T-cell (primary cell): ENCODE data around the gene TBC1D4. TPM values are rescaled to one million over a fixed set of nuclear protein-coding genes. Genes with fewer than 3 reads are reported as not detected.

Experiments used
- ATAC-seq, 4 experiments: fragments of 200-7000 bp in 3 of 4; fragments of 150-1000 bp in 1 of 4; cut with Tn5 transposase; replicated peaks in 1 of 4; 1 replicate in 3 of 4; 2 replicates in 1 of 4; pipeline ENCODE4 v1.10.0; 2021; ENCODE audit warnings: moderate library complexity in 3 of 4, mild to moderate bottlenecking in 2 of 4, moderate number of reproducible peaks in 1 of 4
- CTCF ChIA-PET, 2 donors: fragments of 300-600 bp; sonication (Branson Sonifier 250); formaldehyde crosslinking; loops; one replicate each; lab custom pipeline; 2022; ENCODE audit warnings: antibody characterized with exemption in 2 of 2; lab: Charles Lee
- POLR2A ChIA-PET, 2 donors: fragments of 300-600 bp; sonication (Branson Sonifier 250); formaldehyde crosslinking; loops; one replicate each; lab custom pipeline; 2022; ENCODE audit warnings: antibody characterized with exemption in 2 of 2; lab: Charles Lee
- DNase-seq, 35 experiments: peaks; one replicate each; pipeline versions ENCODE4 v3.0.0 to v3.0.0-alpha.2; 2013 to 2023
- H3K27ac ChIP-seq: one replicate; pipeline ENCODE4 v1.5.1; 2013; ENCODE audit warnings: low read length
- H3K27me3 ChIP-seq, 2 experiments: replicated peaks in 1 of 2; 1 replicate in 1 of 2; 2 replicates in 1 of 2; pipeline versions ENCODE4 v1.6.1 to v1.7.0; 2013; ENCODE audit warnings: low read length in 1 of 2, mixed read lengths in 1 of 2; ENCODE audit not compliant: control insufficient read depth in 2 of 2, insufficient read depth in 2 of 2; ENCODE audit errors: extremely low read depth in 1 of 2
- H3K36me3 ChIP-seq, 2 donors: 1 replicate in 1 of 2; 2 replicates in 1 of 2; pipeline versions ENCODE4 v1.6.1 to v1.7.0; 2013; ENCODE audit warnings: low read length in 1 of 2; ENCODE audit not compliant: control insufficient read depth in 2 of 2, insufficient read depth in 1 of 2; ENCODE audit errors: extremely low read depth in 1 of 2
- H3K4me1 ChIP-seq, 2 experiments: 1 replicate in 1 of 2; 2 replicates in 1 of 2; pipeline versions ENCODE4 v1.6.1 to v1.7.0; 2013; ENCODE audit warnings: low read length in 2 of 2, mixed read lengths in 1 of 2; ENCODE audit not compliant: insufficient read depth in 2 of 2, control insufficient read depth in 1 of 2; ENCODE audit errors: extremely low read depth in 1 of 2
- H3K4me3 ChIP-seq, 2 donors: 1 replicate in 1 of 2; 2 replicates in 1 of 2; pipeline versions ENCODE4 v1.5.1 to v1.7.0; 2013; ENCODE audit warnings: mild to moderate bottlenecking in 2 of 2, low read length in 1 of 2, moderate library complexity in 1 of 2; ENCODE audit not compliant: control insufficient read depth in 1 of 2; ENCODE audit errors: extremely low read depth in 1 of 2
- H3K9me3 ChIP-seq: 2 replicates; pipeline ENCODE4 v1.7.0; 2013
- H3K27ac Mint-ChIP-seq, 2 donors: one replicate each; pipeline ENCODE4 v1.8.0; 2020 to 2021; ENCODE audit warnings: mild to moderate bottlenecking in 2 of 2, mixed read lengths in 2 of 2
- H3K27me3 Mint-ChIP-seq, 2 donors: one replicate each; pipeline ENCODE4 v1.8.0; 2021 to 2022; ENCODE audit warnings: mixed read lengths in 2 of 2
- H3K36me3 Mint-ChIP-seq: one replicate; pipeline ENCODE4 v1.8.0; 2021; ENCODE audit warnings: mixed read lengths
- H3K4me1 Mint-ChIP-seq, 3 donors: one replicate each; pipeline ENCODE4 v1.8.0; 2020 to 2022; ENCODE audit warnings: mixed read lengths in 3 of 3, mild to moderate bottlenecking in 1 of 3
- H3K4me3 Mint-ChIP-seq, 3 donors: one replicate each; pipeline ENCODE4 v1.8.0; 2020 to 2022; ENCODE audit warnings: mild to moderate bottlenecking in 3 of 3, mixed read lengths in 3 of 3, moderate library complexity in 3 of 3
- H3K9me3 Mint-ChIP-seq, 3 donors: one replicate each; pipeline ENCODE4 v1.8.0; 2020 to 2022; ENCODE audit warnings: mixed read lengths in 3 of 3
- WGBS: methylation state at CpG from one replicate; pipeline ENCODE4 v1.1.5; 2013; ENCODE audit warnings: missing lambda C conversion rate; ENCODE audit not compliant: insufficient coverage; 5-methylcytosine and 5-hydroxymethylcytosine counted together
- total RNA-seq, 35 experiments: library from RNA in 6 of 35; stranded (reverse) in 6 of 35; fragments of 120-200 nt in 1 of 35; gene quantifications; one replicate each; pipeline versions ENCODE4 v1.2.1 to v1.2.4 and lab custom pipeline; 2013 to 2026

Gene TBC1D4
- total RNA-seq, 5 donors from 2014 or later (not counting 1 experiment from before 2014, with no cell fraction given), result 45.7 to 67.9 (median 56.8) TPM

DNA sequence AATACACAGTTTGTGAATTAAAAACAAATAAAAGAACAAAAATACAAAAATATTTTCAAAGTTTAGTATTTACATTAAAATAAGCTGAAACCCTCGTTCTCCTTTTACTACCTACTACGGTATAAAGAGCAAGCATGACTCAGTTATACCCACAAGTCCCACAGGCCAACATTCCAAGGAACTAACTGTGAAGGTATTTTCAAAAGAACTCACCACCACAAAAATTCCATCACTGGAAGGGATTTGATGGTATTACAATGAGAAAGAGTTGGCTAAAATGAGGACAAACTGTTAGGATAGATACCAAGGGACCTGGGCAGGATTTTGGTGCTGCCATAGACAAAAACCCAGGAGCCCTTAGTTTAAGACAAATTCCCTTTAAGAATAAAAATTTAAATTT, 122.7 kb downstream of the TBC1D4 start:
- no peak for ATAC-seq
- WGBS, result no CpG with 5 or more reads among the region's 2 CpGs
- no peak overlapping the region for H3K4me3 ChIP-seq
- POLR2A ChIA-PET, result no interaction called here
- no peaks in the 10 kb centered on the region for H3K36me3 ChIP-seq
- H3K27ac Mint-ChIP-seq, result no peak overlapping the region
- H3K4me1 ChIP-seq, result peaks cover 0 to 4% of the 10 kb centered on the region in 2 experiments
- no peaks in the 10 kb centered on the region for H3K27me3 ChIP-seq
- H3K36me3 Mint-ChIP-seq, result no peaks in the 10 kb centered on the region
- no peaks in the 10 kb centered on the region for H3K9me3 Mint-ChIP-seq
- DNase-seq, result no peak
- H3K9me3 ChIP-seq, result no peaks in the 10 kb centered on the region
- CTCF ChIA-PET, result interaction anchor here in 1 of 2 donors (1.4 kb wide), 1 partner anchor 20 kb away, joined by 3 read pairs; no protein-coding TSS in a partner anchor
- no peak overlapping the region for H3K4me3 Mint-ChIP-seq
- peaks cover 4 to 10% (median 4%) of the 10 kb centered on the region in 3 donors for H3K4me1 Mint-ChIP-seq
- H3K27ac ChIP-seq, result no peak overlapping the region
- no peaks in the 10 kb centered on the region for H3K27me3 Mint-ChIP-seq

DNA sequence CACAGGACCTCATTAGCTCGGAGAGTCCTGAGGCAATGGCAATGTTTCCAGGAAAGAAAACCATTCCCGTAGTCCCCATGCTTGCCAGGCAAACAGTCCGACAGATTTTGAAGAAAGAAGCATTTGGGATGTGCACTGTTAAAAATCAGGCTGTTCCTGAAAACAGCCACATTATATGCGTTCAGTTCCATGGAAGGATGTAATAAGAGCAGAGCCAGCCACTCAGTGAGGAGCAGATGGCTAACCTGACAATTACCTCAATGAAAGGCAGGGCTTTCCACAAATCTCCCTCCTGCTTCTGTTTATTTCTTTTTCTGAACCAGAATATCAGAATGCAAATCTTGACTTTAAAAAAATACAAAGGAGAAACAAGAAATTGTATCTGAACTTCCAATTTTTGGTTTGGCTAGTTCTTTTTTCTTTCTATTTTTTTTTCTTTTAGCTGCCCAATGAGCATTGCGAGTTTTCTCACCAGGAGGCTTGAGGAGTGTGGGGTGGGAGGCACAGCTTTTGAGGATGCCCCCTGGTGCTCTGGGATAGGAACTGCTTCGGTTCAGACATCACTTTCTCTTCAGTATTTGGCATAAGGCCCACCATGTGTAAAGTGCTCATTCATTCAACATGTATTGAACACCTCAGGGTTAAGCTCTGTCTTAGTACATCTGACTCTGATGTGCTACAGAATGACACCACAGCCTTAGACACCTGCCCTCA, 124.2 kb downstream of the TBC1D4 start:
- Mint-ChIP-seq H3K4me3 (no peak overlapping the region), H3K27ac (no peak overlapping the region), H3K9me3 (no peaks in the 10 kb centered on the region), H3K36me3 (no peaks in the 10 kb centered on the region), H3K27me3 (peaks cover 0 to 3% of the 10 kb centered on the region in 2 donors), H3K4me1 (peaks cover 4 to 15% (median 4%) of the 10 kb centered on the region in 3 donors)
- Histone ChIP-seq H3K27me3 (peaks cover 0 to 3% of the 10 kb centered on the region in 2 experiments), H3K27ac (no peak overlapping the region), H3K4me3 (no peak overlapping the region), H3K9me3 (no peaks in the 10 kb centered on the region), H3K4me1 (peaks cover 0 to 4% of the 10 kb centered on the region in 2 experiments), H3K36me3 (no peaks in the 10 kb centered on the region)
- peak; percentile 78 to 100 (median 94) for ATAC-seq
- POLR2A ChIA-PET, result interaction anchor here (0.6 to 1.3 kb wide), 4 partner anchors 13 to 1669 kb away, joined by 3 to 7 read pairs (median 4); no protein-coding TSS in a partner anchor
- DNase-seq, result peak in 34 of 35 experiments; percentile 19 to 74 (median 42)
- CTCF ChIA-PET, result interaction anchor here (0.6 to 2.0 kb wide), 10 partner anchors 13 to 409 kb away, joined by 3 to 14 read pairs (median 3); no protein-coding TSS in a partner anchor
- WGBS, result 100% methylated on average over 2 of the region's 6 CpGs

DNA sequence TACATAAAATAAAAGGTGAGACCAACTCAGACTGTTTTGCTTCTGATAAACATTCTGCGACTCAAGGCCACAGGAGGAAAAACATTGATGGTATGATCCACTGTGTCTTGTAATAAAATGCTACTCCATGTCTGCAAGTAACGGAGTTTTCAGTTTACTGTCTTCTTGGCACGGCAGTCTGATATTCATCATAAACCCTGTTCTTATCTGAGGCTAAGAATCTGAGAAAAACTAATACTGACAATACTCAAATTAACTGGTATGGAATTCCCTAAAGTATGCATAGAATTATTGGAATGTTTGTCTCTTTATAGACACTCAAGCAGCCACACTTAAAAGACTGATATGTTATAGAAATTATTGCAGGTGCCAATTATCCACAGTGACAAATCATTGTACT, 125.5 kb downstream of the TBC1D4 start:
- ATAC-seq, result no peak
- no peak overlapping the region for H3K27ac ChIP-seq
- H3K4me3 Mint-ChIP-seq, result no peak overlapping the region
- no peak overlapping the region for H3K27ac Mint-ChIP-seq
- peaks cover 4 to 15% (median 4%) of the 10 kb centered on the region in 3 donors for H3K4me1 Mint-ChIP-seq
- WGBS, result 83% methylated on average over 1 of the region's 3 CpGs
- CTCF ChIA-PET, result interaction anchor here in 1 of 2 donors (0.9 to 2.0 kb wide), 2 partner anchors 14 to 29 kb away, joined by 3 to 14 read pairs; no protein-coding TSS in a partner anchor
- H3K4me3 ChIP-seq, result no peak overlapping the region
- no peaks in the 10 kb centered on the region for H3K9me3 ChIP-seq
- no peaks in the 10 kb centered on the region for H3K9me3 Mint-ChIP-seq
- POLR2A ChIA-PET, result no interaction called here
- H3K4me1 ChIP-seq, result peaks cover 0 to 4% of the 10 kb centered on the region in 2 experiments
- no peak for DNase-seq
- H3K27me3 Mint-ChIP-seq, result peaks cover 0 to 3% of the 10 kb centered on the region in 2 donors
- H3K36me3 ChIP-seq, result no peaks in the 10 kb centered on the region
- H3K27me3 ChIP-seq, result peaks cover 0 to 3% of the 10 kb centered on the region in 2 experiments
- H3K36me3 Mint-ChIP-seq, result no peaks in the 10 kb centered on the region

DNA sequence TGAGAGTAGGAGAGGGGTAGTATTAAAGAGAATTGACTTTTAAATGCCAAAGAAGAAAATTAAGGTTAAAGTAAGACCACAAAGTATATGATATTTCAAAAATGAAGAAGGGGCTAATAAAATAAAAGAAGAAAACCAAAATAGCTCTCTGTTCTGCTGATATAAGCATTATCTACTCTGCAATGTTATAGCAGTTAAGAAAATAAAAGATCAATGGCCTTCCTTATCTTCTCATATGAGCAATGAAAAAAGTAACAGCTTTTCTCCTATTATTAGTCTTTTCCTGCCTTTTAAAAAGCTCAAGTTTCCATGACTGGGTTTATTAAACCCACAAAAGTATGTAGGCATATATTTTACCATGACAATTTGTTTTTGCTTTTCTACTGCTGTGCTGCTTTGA, 126.4 kb downstream of the TBC1D4 start:
- no peak overlapping the region for H3K27ac ChIP-seq
- ATAC-seq, result no peak
- Mint-ChIP-seq H3K36me3 (no peaks in the 10 kb centered on the region), H3K27ac (no peak overlapping the region), H3K27me3 (peaks cover 0 to 3% of the 10 kb centered on the region in 2 donors), H3K4me3 (no peak overlapping the region), H3K9me3 (no peaks in the 10 kb centered on the region), H3K4me1 (peaks cover 4 to 15% (median 4%) of the 10 kb centered on the region in 3 donors)
- H3K4me3 ChIP-seq, result no peak overlapping the region
- peaks cover 0 to 4% of the 10 kb centered on the region in 2 experiments for H3K4me1 ChIP-seq
- peaks cover 0 to 3% of the 10 kb centered on the region in 2 experiments for H3K27me3 ChIP-seq
- DNase-seq, result no peak
- POLR2A ChIA-PET, result interaction anchor here in 1 of 2 donors (0.7 kb wide), 1 partner anchor 44 kb away, joined by 3 read pairs; no protein-coding TSS in a partner anchor
- CTCF ChIA-PET, result interaction anchor here in 1 of 2 donors (0.6 kb wide), 1 partner anchor 1831 kb away, joined by 4 read pairs; no protein-coding TSS in a partner anchor
- no peaks in the 10 kb centered on the region for H3K36me3 ChIP-seq
- H3K9me3 ChIP-seq, result no peaks in the 10 kb centered on the region

DNA sequence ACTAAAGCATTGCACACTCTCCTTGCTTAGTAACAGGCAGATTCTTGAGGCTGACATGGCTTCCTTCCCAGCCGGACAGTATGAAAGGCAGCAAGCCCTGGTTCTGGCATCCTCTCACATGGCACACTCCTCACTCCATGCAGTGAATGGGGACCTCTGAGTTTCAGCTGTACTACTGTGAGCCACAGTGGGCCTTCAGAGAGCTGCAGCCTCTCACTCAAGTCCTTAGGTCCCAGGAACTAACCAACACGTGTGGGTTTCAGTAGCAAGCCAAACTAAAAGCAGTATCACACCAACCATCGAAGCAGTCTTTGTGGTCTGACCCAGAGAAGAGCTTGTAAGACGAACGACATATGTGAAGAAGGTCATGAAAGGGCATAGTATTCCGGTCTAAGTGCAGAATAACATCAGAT, 128.2 kb downstream of the TBC1D4 start:
- ChIA-PET POLR2A (no interaction called here), CTCF (no interaction called here)
- ATAC-seq (no peak), DNase-seq (no peak)
- no peaks in the 10 kb centered on the region for H3K36me3 Mint-ChIP-seq
- no peaks in the 10 kb centered on the region for H3K9me3 ChIP-seq
- H3K4me3 Mint-ChIP-seq, result no peak overlapping the region
- no peaks in the 10 kb centered on the region for H3K36me3 ChIP-seq
- H3K9me3 Mint-ChIP-seq, result no peaks in the 10 kb centered on the region
- WGBS, result 68% methylated on average over 3 of the region's 6 CpGs
- H3K27me3 ChIP-seq, result peaks cover 0 to 3% of the 10 kb centered on the region in 2 experiments
- H3K4me1 ChIP-seq, result peaks cover 0 to 4% of the 10 kb centered on the region in 2 experiments
- peaks cover 4 to 15% (median 4%) of the 10 kb centered on the region in 3 donors for H3K4me1 Mint-ChIP-seq
- no peak overlapping the region for H3K4me3 ChIP-seq
- H3K27ac ChIP-seq, result no peak overlapping the region
- no peak overlapping the region for H3K27ac Mint-ChIP-seq
- peaks cover 0 to 3% of the 10 kb centered on the region in 2 donors for H3K27me3 Mint-ChIP-seq

DNA sequence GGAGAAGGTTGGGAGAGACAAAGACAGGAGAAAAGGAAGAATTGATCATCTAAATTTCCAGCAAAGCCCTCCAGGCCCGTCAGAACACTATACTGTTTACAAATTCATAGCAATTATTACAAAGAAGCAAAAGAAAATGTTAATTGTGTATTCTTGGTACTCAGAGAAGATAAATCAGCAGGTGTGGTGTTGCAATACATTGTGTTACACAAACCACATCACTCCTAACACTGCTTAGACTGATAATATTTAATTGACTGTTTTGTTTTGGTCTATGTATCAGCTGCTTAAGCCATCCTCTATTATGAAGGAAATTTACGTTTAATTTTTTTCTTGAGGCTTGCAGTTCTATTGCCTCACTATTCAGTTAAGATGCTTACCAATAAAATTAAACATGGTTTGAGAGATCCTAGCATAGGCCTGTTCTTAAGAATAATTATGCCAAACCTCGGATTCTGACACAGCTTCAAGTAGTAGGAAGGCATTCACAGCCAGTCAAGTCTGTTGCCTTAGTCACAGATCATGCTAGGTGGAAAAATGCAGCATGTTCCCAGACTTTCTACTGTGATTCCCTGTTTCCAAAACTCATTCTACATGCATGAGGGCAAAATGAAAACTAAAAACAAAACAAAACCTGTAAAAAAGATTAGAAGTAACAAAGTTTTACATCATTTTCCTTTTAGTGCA, 129.2 kb downstream of the TBC1D4 start:
- no peaks in the 10 kb centered on the region for H3K9me3 Mint-ChIP-seq
- H3K27me3 ChIP-seq, result peaks cover 0 to 3% of the 10 kb centered on the region in 2 experiments
- no peak for ATAC-seq
- peaks cover under 1 to 15% (median under 1%) of the 10 kb centered on the region in 3 donors for H3K4me1 Mint-ChIP-seq
- no peak overlapping the region for H3K4me3 ChIP-seq
- ChIA-PET POLR2A (no interaction called here), CTCF (interaction anchor here (0.7 kb wide), 2 partner anchors 133 to 1043 kb away, joined by 3 read pairs; no protein-coding TSS in a partner anchor)
- peaks cover 0 to 3% of the 10 kb centered on the region in 2 donors for H3K27me3 Mint-ChIP-seq
- no peaks in the 10 kb centered on the region for H3K9me3 ChIP-seq
- H3K27ac Mint-ChIP-seq, result no peak overlapping the region
- no peak for DNase-seq
- 100% methylated on average over 1 of the region's 3 CpGs for WGBS
- H3K27ac ChIP-seq, result no peak overlapping the region
- no peak overlapping the region for H3K4me3 Mint-ChIP-seq
- no peaks in the 10 kb centered on the region for H3K36me3 Mint-ChIP-seq
- H3K36me3 ChIP-seq, result no peaks in the 10 kb centered on the region
- H3K4me1 ChIP-seq, result peaks cover 0 to under 1% of the 10 kb centered on the region in 2 experiments
